ENCODE results near the gene EPM2AIP1. TPM values are rescaled to one million over a fixed set of nuclear protein-coding genes. Genes with fewer than 3 reads are reported as not detected.

EPM2AIP1 gene
- total and polyA plus RNA-seq, 9 of the 15 experiments (the other 6 are each of a cell fraction or from before 2014, with no cell fraction given) = 6.7 to 44.8 (median 25.2) TPM

- no peak for TF ChIP-seq ZFPM2 (CRISPR knock-in tag; IDR thresholded peaks at IDR 0.05)
- TF ChIP-seq HDAC8 (tag; IDR thresholded peaks at IDR 0.05) = no peak
- TF ChIP-seq ZNF324 (CRISPR knock-in tag; IDR thresholded peaks at IDR 0.05) = no peak
- TF ChIP-seq, protein P1, sequence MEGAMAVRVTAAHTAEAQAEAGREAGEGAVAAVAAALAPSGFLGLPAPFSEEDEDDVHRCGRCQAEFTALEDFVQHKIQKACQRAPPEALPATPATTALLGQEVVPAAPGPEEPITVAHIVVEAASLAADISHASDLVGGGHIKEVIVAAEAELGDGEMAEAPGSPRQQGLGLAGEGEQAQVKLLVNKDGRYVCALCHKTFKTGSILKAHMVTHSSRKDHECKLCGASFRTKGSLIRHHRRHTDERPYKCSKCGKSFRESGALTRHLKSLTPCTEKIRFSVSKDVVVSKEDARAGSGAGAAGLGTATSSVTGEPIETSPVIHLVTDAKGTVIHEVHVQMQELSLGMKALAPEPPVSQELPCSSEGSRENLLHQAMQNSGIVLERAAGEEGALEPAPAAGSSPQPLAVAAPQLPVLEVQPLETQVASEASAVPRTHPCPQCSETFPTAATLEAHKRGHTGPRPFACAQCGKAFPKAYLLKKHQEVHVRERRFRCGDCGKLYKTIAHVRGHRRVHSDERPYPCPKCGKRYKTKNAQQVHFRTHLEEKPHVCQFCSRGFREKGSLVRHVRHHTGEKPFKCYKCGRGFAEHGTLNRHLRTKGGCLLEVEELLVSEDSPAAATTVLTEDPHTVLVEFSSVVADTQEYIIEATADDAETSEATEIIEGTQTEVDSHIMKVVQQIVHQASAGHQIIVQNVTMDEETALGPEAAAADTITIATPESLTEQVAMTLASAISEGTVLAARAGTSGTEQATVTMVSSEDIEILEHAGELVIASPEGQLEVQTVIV (CRISPR knock-in tag; IDR thresholded peaks at IDR 0.05; ENCODE audit: borderline replicate concordance) = no peak
- no peak for TF ChIP-seq BDP1 (IDR thresholded peaks at IDR 0.05; ENCODE audit: insufficient read depth, insufficient read length)
- no peak for TF ChIP-seq BCOR (IDR thresholded peaks at IDR 0.05)
- no peak for TF ChIP-seq THAP12 (CRISPR knock-in tag; IDR thresholded peaks at IDR 0.05)
- no peak for TF ChIP-seq XRCC4 (IDR thresholded peaks at IDR 0.05; ENCODE audit: extremely low read depth, insufficient read depth, insufficient read length)
- TF ChIP-seq PTBP1 (IDR thresholded peaks at IDR 0.05; ENCODE audit: low read depth, low read length) = no peak
- TF ChIP-seq, protein P2, sequence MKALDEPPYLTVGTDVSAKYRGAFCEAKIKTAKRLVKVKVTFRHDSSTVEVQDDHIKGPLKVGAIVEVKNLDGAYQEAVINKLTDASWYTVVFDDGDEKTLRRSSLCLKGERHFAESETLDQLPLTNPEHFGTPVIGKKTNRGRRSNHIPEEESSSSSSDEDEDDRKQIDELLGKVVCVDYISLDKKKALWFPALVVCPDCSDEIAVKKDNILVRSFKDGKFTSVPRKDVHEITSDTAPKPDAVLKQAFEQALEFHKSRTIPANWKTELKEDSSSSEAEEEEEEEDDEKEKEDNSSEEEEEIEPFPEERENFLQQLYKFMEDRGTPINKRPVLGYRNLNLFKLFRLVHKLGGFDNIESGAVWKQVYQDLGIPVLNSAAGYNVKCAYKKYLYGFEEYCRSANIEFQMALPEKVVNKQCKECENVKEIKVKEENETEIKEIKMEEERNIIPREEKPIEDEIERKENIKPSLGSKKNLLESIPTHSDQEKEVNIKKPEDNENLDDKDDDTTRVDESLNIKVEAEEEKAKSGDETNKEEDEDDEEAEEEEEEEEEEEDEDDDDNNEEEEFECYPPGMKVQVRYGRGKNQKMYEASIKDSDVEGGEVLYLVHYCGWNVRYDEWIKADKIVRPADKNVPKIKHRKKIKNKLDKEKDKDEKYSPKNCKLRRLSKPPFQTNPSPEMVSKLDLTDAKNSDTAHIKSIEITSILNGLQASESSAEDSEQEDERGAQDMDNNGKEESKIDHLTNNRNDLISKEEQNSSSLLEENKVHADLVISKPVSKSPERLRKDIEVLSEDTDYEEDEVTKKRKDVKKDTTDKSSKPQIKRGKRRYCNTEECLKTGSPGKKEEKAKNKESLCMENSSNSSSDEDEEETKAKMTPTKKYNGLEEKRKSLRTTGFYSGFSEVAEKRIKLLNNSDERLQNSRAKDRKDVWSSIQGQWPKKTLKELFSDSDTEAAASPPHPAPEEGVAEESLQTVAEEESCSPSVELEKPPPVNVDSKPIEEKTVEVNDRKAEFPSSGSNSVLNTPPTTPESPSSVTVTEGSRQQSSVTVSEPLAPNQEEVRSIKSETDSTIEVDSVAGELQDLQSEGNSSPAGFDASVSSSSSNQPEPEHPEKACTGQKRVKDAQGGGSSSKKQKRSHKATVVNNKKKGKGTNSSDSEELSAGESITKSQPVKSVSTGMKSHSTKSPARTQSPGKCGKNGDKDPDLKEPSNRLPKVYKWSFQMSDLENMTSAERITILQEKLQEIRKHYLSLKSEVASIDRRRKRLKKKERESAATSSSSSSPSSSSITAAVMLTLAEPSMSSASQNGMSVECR (CRISPR knock-in tag; IDR thresholded peaks at IDR 0.05) = peak; percentile 81; the same call in 1 of the 2 replicates
- TF ChIP-seq IRF2 (CRISPR knock-in tag; IDR thresholded peaks at IDR 0.05) = no peak
- TF ChIP-seq FOSL1 (tag; conservative IDR thresholded peaks at IDR 0.05) = peak; percentile 76
Measured at GRCh38 chr3:36991923-36992805, 767 bp downstream of the EPM2AIP1 start (continued).
